GM19372 (cell line): ENCODE measurements around the gene SGCD.

ENCODE experiments used
- ATAC-seq: cut with Tn5 transposase; IDR thresholded peaks from one replicate; pipeline ENCODE4 v1.9.1; 2021; ENCODE audit warnings: mild to moderate bottlenecking, low read depth, moderate library complexity; ENCODE audit not compliant: unreplicated experiment

Gene SGCD

DNA sequence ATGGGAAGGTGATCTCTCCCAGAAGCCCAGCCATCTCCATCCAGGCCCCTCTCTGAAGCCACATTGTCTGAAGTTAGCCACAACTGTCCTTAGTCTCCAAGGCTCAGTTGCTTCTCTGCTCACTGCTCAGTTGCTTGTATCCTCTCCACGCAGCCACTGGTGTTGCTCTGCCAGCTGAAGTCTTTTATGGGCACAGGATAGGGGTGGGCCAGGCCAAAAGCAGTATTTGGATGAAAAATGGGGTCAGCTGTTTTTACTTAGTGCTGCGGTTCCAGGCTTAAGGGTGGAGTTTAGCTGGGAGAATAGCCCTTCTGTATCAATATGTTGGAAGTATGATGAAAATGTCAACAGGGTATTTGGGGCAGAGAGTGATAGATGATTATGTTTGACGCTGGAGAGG lies 354.3 kb downstream of the SGCD start:
- ATAC-seq = no peak

DNA sequence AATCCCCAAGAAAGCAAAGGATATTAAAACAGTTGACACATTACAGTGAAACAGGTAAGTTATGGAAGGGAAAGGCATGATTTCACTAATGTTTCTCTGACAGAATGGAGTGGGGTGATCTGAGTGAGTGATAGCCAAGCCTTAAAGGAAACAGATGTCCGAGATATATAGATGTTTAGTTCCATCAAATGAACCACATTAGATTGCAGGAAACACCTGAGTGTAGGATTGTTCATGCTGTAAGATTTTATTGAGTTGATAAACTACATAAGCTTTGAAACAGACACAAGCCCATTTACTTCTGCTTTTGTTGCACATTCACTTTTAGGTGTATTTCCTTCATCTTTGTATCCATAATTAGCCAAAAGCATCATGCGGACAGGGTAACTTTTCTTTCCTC lies 356.0 kb downstream of the SGCD start:
- no peak for ATAC-seq

DNA sequence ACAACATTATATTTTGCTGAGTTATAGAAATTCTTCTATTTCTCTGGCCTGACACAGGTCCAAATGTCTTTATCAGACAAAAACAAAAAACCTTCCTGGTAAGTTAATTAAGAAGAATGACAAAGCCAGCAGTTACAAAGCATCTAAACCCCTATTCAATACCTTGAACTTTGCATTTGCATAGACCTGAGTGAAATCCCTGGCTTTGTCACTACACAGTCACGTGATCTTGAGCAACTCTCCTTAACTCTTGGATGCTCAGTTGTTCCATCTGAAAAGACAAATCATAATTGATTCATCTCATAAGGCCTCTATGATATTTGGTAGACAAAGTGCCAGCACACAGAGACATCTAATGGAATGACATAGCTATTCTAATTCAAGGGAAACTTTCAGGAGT lies 356.5 kb downstream of the SGCD start:
- ATAC-seq = no peak

DNA sequence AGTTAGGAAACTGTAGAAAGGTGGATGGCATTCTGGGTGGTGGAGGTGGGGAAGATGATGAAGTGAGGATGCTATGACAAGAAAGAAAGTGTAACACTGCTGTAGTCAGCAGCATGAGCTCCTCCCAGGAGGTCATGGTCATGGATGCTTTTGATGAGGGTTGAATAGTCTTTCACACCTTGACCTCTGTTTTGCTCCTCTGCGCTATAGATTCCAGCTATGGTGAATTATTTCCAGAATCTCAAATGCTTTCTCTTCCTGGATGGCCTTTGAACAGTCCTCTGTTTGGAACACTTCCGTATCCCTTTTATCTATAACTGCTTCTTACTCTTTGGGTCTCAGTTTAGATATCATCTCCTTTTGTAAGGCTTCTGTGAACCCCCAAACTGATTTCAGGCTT lies 357.3 kb downstream of the SGCD start:
- ATAC-seq = no peak

DNA sequence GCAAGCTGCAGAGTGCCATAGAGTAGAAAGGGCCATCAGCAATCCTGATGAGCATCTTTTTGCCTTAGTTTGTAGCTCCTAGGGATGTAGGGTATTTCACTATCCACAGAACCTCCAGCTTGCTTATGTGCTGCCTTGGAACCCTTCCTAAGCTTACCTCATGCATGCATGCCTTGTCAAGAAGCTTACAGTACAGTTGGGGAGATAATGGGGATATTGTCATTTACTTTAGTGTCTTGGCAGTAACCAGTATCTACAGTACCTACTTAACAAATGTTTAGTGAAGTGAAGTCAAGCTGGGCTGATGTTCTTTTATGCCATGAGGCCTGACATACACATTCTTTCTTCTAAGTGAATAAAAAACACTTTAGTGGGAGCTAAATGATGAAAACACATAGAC lies 358.5 kb downstream of the SGCD start:
- no peak for ATAC-seq

DNA sequence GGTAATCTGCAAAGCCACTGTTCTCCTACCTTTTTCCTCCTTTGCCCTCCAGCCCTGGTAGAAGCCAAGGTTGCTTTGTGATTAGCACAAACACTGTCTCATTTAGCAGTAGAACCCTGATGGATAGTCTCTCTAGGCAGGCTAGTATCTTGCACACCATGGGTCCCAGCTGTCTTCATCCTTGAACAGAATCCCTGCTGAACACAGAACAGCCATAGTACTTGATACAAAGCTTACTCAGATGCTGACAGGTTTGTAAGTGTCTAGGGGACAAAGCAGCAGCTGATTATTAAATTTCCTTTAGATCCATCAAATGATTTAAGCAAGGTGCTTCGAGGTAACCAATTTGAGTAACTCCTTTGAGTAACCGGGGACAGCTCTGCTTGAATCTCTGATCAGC lies 359.4 kb downstream of the SGCD start:
- ATAC-seq = no peak

DNA sequence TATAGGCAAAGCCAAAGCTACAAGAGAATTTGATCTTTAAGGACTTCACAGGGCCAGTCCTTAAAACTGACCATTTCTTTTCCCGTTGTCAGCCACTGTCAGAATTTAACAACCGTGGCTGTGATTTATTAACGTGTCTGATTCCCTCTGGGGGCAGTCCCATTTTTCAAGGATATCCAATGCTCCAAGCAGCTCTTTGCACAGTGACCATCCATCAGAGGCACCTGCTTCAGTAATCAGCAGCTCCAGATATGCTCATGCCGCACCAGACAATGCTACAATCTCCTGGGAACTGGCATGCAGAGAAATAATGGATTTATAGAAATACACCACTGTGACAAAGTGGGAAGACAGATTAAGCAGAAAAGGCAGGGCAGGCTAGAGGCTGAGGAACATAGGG lies 359.8 kb downstream of the SGCD start:
- ATAC-seq = no peak

DNA sequence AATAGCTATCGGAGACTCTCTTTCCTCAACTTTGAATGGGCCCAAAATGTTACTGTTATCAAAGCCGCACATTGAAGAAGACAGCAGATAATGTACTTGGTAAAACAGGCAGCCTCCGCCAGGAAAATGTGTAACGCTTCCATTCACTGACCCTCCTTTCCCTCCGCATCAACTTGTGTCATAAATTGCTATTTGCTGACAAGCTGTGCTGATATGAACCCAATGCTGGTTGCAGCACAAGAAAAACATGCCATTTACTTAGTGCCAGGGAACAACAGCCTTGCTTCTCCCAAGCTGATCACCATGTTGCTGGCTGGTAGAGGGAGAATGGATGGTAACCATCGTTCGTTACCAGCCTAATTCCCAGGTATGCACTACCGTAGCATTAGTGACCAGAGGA lies 360.6 kb downstream of the SGCD start:
- ATAC-seq = no peak

DNA sequence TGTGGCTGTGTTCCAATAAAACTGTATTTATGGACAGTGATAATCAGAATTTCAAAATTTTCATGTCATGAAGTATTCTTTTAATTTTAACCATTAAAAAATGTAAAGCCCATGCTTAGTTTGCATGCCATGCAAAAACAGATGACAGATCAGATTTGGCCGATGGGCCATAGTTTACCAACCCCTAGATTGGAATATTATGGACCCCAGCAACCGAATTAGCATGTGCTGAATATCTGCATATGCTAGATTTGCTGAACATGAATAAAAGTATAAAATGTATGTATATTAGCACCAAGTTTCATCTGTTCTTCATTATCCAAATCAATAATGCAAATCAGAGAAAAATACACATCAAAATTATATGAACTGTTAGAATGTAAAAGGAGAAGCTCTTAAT lies 364.6 kb downstream of the SGCD start:
- no peak for ATAC-seq

DNA sequence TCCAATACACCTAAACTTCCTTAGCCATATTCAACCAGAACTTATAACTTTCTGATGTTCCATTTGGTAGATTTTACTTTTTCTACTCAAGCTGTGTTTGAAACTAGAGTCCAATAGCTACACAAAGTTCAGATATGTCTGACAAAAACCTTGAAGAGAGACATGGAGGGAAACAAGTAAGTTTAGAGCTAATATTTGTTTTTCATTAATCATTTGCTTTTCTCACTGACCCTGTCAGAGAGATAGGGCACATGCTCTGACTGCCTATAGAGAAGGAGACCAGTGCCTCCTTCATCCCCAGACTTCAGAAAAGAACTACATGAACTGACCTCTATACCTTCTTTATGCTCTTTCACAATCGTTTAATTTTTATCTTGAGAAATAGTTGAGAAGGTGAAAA lies 366.1 kb downstream of the SGCD start:
- no peak for ATAC-seq

DNA sequence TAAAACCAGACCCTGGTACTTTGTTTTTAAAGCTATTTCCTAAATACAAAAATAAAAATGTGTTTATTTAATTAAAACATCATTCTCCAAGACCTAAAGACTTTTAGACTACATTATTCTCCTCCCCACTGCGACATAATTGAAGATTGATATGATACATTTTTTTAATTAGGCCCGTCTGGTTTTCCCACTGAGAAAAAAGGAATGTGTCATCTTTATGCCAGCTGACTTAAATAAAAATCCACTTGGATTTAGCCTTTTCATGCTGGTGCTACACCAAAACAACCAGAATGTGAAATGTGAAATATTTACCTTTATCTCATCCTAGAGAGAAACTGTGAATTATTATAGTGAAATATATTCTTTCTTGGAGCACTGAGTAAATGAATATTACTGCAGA lies 367.6 kb downstream of the SGCD start:
- no peak for ATAC-seq

DNA sequence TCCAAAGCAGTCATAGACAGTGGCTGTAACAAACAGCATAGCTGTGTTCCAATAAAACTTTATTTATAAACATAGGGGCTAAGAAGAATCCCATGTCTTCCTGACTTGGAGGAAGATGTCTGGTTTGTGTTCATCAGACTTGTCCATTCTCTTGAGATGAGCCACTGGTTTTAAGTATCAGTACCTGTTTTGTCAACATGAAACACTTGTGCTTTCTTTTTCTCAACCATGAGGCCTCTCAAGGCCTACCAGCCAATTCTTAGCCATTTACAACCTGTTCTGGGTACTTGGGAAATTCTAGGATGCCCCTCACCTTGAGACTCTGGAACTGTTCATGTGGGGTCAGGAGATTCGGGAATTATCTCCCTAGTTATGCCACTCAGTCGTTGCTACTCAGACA lies 368.8 kb downstream of the SGCD start:
- ATAC-seq = no peak

DNA sequence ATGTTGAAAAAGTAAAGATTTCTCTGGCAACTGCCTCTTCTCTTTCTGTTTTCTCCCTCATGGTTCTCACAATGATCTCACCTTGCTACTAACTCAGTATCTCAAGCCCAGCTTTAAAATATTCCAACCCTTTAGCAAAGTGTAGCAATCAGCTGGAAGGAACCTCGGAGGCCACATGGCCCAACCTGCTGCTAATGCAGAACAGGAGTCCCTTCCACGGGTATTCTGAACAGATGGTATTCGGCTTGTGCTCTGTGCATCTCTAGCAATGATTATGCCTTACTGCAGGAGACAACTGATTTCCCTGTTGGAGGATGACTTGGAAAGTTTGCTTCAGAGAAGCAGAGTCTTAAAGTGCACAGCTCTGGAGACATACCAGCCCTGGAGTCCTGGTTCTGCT lies 371.4 kb downstream of the SGCD start:
- ATAC-seq = no peak

DNA sequence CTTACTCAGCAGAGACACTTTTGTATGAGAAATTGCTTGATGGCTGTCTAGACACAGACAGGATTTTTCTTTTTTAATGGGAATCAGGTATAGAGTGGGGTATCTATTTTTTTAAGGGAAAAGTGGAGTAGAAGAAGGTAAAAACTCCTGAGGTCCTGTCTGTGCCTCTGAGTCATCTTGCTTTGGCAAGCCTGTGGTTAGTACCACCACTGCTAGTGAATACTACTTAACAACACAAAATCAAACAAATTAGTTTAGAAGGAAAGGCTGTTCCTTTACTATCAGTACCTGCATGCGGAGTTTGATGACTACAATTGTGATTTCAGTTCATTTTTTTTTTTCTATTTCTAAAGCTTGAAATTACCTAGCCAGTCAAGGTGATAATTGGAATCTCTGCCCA lies 372.2 kb downstream of the SGCD start:
- ATAC-seq = no peak

DNA sequence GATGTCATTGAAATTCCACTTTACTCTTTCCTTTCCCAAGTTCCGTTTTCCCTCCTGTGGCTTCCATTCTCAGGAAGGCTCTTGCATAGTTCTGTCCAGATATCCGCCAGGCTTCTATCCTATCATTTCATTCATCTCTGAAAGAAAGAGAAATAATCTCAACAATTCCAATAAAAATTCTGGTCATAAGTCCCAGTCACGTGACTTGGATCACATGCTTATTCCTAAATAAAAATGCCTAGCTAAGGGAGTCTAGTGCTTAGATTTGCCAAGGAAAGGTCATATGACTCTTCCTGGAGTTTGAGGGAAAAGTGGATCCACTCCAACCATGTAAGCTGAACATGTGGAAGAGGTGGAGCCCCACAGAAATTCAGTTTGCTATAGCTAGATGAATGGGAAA lies 377.2 kb downstream of the SGCD start:
- no peak for ATAC-seq

DNA sequence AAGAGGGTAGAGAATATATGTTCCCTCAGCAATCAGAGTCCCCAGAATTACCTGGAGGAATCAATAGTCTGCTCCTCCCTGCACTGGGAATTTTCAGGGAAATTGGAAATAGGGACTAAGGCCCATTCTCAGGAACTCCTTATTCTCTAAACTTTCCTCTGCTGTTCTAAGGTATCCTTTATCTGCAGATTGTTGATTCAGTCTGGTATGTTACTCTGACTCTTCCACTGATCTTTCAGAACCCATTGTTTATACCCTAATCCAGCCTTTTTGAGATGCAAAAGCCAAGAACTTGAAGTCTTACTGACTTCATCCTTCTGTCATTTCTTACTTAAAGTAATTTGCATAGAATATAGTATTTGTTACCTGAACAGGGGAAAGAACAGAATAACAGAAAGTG lies 379.7 kb downstream of the SGCD start:
- ATAC-seq = no peak

DNA sequence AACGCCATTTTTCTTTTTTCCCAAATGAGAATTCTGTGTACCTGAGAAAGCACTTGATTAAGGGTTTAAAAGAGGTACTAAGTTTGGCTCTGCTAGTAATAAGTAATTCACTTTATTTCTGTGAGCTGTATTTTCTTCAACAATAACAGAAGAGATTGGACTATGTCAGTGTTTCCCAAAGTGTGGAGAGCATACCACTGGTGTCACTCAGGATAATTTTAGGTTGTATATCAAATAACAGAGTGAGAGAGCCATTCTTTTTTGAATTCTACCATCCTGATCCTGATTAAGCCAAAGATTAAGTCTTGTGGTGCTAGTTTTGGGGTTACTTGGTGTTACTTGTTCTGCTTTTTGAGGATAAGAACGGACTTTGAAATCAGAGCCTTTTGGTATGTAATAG lies 380.8 kb downstream of the SGCD start:
- ATAC-seq = no peak

DNA sequence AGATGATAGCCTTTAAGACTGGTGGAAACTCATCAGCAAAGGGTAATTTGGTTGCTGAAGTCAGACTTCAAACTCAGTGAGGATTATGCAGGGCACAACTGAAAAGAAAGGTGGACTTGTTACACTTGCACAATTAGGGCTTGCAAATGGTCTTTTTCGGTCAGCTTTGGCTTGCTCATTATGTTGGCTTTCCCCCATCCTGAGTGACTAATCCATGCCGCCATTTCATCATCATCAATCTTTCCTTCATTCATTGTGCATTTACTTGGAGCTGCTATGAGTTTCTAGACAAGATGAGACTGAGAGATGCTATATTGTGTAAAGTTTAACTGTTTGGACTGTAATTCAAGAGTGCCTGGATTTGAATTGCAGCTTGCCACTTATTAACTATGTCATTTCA lies 388.3 kb downstream of the SGCD start:
- ATAC-seq = no peak

DNA sequence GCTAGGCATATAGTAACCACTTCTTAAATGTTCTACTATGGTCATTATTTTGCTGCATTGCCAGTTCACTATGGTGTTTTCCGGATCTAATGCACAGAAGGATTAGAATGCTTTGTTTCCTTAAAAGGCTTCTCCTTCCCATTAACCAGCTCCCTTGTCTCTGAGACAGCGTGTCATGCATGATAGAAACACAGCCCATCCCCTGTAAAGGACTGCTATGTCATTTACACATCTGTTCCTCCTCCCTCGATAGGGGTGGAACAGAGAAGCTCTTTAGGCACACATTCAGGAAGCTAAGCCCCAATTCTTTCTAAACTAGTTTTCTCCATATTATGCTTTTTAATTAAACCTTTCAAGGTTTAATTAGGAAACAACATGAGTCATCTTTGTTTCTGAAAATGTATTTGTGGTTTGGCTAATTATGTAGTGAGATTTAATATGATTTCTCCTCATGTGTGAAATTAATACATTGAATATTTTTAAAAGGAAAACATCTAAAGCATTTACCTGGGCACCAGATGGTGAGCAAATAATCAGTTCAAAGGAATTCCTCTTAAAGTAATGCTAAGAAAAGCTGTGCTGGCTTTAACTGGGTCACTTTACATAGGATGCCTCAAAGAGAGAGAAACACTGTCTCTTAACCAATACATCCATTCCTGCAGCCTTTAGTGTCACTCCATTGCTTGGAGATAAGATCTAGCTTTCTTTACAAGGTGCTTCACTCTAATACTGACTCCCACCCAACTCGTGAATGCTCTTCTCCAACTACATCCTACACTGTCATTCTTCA lies 389.8 kb downstream of the SGCD start:
- ATAC-seq = no peak

DNA sequence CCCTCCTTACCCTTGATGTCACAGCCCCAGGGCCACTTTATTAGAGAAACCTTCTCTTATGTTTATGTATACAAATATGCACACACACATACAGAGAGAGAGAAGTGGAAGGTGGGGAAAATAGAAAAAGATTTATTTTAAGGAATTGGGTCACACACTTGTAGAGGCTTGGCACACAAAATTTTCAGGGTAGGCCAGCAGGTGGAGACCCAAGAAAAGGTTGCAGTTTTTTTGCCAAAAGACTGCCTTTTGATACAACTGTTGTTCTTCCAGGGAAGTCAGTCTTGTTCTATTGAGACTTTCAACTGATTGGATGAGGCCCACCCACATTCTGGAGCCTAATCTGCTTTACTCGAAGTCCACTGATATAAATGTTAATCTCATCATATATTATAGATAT lies 392.0 kb downstream of the SGCD start:
- no peak for ATAC-seq

DNA sequence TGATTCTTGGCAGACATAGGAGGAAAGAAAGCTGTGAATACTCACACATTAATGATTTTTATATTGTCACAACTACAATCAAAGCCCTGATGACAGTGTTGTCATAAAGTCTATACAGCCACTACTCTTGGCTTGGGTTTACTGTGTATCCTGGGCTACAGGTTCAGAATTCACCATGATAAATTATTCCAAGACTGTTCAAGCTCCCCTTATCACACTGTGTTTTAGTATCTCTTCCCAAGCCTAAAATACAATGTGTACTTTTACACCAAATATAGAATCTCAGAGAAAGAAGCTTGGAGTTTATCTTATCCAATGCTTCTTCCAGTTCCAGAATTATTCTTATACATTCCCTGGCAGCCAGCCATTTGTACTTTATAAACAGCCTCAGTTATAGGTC lies 395.4 kb downstream of the SGCD start:
- ATAC-seq = no peak

DNA sequence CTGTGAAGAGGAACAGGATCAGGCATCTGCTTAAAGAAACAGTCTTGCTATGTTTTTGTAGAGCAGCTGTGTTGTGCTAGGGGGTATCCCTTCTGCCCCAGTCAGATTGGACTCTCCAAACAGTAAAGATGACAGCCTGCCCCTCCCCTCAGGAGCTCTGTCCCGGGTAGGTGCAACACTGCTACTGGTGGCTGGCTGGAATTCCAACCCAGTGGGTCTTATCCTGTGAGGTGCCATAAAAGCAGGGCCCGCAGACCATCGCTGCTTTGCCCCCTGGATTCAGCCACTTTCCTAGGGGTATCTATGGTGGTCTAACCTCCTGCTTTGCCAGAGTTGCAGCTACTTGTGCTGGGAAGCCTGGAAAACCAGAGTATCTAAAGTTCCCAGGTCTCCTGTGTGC lies 408.5 kb downstream of the SGCD start:
- ATAC-seq = no peak

DNA sequence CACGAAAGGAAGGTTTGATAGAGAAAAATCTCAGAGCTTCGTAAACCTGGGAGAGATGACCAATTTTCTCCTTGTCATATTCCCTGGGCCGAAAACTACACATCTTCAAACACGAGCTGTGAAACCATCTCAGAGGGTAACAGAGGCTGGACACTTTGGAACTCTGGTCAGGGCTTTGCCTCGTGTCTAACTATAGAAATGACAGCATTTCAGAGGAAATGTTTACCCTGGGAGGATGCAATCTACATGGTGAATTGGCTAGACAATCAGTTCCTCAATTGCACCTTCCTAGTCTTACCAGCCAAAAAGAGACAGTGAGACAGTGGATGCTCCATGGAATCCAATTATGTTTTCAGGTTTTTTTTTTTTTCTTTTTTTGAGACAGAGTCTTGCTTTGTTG lies 414.6 kb downstream of the SGCD start:
- no peak for ATAC-seq
